MM.1S (cell line): ENCODE measurements around the gene ITCH.

ENCODE experiments used
- DNase-seq: peaks from one replicate; pipeline ENCODE4 v3.0.0-alpha.2; 2015
- H2AFZ ChIP-seq: fragments of 300-600 bp; sonication (generic); 2 replicates; pipeline ENCODE4 v1.6.0; 2016; ENCODE audit warnings: antibody characterized with exemption, low read length
- H3F3A ChIP-seq: fragments of 300-600 bp; sonication (generic); 2 replicates; pipeline ENCODE4 v1.6.1; 2016; ENCODE audit warnings: mild to moderate bottlenecking, antibody characterized with exemption, low read length, moderate library complexity, mixed read lengths; ENCODE audit not compliant: insufficient read depth
- H3K27ac ChIP-seq: fragments of 300-600 bp; sonication (generic); 2 replicates; pipeline ENCODE4 v1.5.1; 2016; ENCODE audit warnings: mild to moderate bottlenecking, low read length
- H3K27me3 ChIP-seq: fragments of 300-600 bp; sonication (generic); replicated peaks from 2 replicates; pipeline ENCODE4 v1.6.0; 2016; ENCODE audit warnings: low read length; ENCODE audit not compliant: insufficient read depth
- H3K36me3 ChIP-seq: fragments of 300-600 bp; sonication (generic); replicated peaks from 2 replicates; pipeline ENCODE4 v1.6.1; 2016; ENCODE audit warnings: mild to moderate bottlenecking, low read length, mixed read lengths; ENCODE audit not compliant: insufficient read depth
- H3K4me1 ChIP-seq: fragments of 300-600 bp; sonication (generic); 2 replicates; pipeline ENCODE4 v1.6.1; 2016; ENCODE audit warnings: low read length, mixed read lengths
- H3K4me2 ChIP-seq: fragments of 300-600 bp; sonication (generic); 2 replicates; pipeline ENCODE4 v1.6.0; 2016; ENCODE audit warnings: low read depth, low read length
- H3K4me3 ChIP-seq: fragments of 300-600 bp; sonication (generic); 2 replicates; pipeline ENCODE4 v1.5.1; 2016; ENCODE audit warnings: low read length, mixed read lengths
- H3K79me2 ChIP-seq: fragments of 300-600 bp; sonication (generic); 2 replicates; pipeline ENCODE4 v1.6.1; 2016; ENCODE audit warnings: mixed run types, low read length, mixed read lengths
- H3K9ac ChIP-seq: fragments of 300-600 bp; sonication (generic); 2 replicates; pipeline ENCODE4 v1.6.1; 2016; ENCODE audit warnings: low read length, mixed read lengths
- H3K9me2 ChIP-seq: fragments of 300-600 bp; sonication (generic); replicated peaks from 2 replicates; pipeline ENCODE4 v1.6.1; 2016; ENCODE audit warnings: mild to moderate bottlenecking, low read length, mixed read lengths; ENCODE audit not compliant: insufficient read depth
- H3K9me3 ChIP-seq: fragments of 300-600 bp; sonication (generic); replicated peaks from 2 replicates; pipeline ENCODE4 v1.6.1; 2016; ENCODE audit warnings: mild to moderate bottlenecking, low read length, mixed read lengths; ENCODE audit not compliant: insufficient read depth
- H4K20me1 ChIP-seq: fragments of 300-600 bp; sonication (generic); 2 replicates; pipeline ENCODE4 v1.6.1; 2016; ENCODE audit warnings: mild to moderate bottlenecking, low read length, moderate library complexity, mixed read lengths; ENCODE audit not compliant: insufficient read depth
- EZH2 ChIP-seq: fragments of 300-600 bp; sonication (generic); optimal IDR thresholded peaks from 2 replicates; pipeline ENCODE3; 2017; ENCODE audit warnings: low read depth, mild to moderate bottlenecking, antibody characterized with exemption, low read length, mixed read lengths
- EZH2phosphoT487 ChIP-seq: fragments of 300-600 bp; sonication (generic); IDR thresholded peaks from 2 replicates; pipeline ENCODE4 v1.6.1; 2018; ENCODE audit warnings: antibody characterized with exemption, low read length
- TF ChIP-seq, protein P1 (sequence below): fragments of 300-600 bp; sonication (generic); IDR thresholded peaks from 2 replicates; pipeline ENCODE4 v1.5.1; 2016; ENCODE audit warnings: antibody characterized with exemption, low read length, mixed read lengths

Gene ITCH

DNA sequence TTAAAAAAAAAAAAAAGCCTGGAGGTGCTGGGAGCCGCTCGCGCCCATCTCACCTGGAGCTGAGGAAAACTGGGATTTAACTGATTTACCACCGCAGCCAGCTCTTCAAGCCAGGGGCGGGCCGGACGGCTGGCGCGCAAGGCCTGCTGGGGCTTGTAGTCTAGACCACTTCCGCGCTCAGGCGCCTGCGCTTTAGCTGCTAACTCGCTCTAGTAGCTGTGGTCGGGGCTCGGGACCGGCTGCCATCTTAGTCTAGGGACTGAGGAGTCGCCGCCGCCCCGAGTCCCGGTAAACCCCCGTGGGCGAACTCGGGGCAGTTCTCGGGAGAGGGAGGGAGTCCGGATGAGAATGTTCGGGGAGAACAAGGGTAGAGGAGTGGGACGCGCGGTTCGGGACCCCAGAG lies at the start of gene ITCH:
TSS of gene ITCH (plus strand) at position 212 of the 403 bp plus-strand sequence. CDS start 30,539 bp downstream, outside the sequence.
- Histone ChIP-seq H3K9me2 (no peaks in the 10 kb centered on the region), H4K20me1 (peaks cover 7% of the 10 kb centered on the region; the same call in 1 of the 2 replicates), H3K79me2 (peaks cover 50% of the 10 kb centered on the region), H2AFZ (peak within 1 kb of the TSS; percentile 67), H3F3A (peaks cover 17% of the 10 kb centered on the region; the same call in 1 of the 2 replicates), H3K9me3 (no peaks in the 10 kb centered on the region), H3K27me3 (no peaks in the 10 kb centered on the region), H3K9ac (peak within 1 kb of the TSS; percentile 87), H3K4me3 (peak within 1 kb of the TSS; percentile 86), H3K27ac (peak within 1 kb of the TSS; percentile 46; the same call in 1 of the 2 replicates), H3K4me2 (peak within 1 kb of the TSS; percentile 78), H3K36me3 (no peaks in the 10 kb centered on the region), H3K4me1 (peaks cover 26% of the 10 kb centered on the region)
- DNase-seq: peak; percentile 97
- TF ChIP-seq EZH2phosphoT487: no peak
- TF ChIP-seq, protein P1, sequence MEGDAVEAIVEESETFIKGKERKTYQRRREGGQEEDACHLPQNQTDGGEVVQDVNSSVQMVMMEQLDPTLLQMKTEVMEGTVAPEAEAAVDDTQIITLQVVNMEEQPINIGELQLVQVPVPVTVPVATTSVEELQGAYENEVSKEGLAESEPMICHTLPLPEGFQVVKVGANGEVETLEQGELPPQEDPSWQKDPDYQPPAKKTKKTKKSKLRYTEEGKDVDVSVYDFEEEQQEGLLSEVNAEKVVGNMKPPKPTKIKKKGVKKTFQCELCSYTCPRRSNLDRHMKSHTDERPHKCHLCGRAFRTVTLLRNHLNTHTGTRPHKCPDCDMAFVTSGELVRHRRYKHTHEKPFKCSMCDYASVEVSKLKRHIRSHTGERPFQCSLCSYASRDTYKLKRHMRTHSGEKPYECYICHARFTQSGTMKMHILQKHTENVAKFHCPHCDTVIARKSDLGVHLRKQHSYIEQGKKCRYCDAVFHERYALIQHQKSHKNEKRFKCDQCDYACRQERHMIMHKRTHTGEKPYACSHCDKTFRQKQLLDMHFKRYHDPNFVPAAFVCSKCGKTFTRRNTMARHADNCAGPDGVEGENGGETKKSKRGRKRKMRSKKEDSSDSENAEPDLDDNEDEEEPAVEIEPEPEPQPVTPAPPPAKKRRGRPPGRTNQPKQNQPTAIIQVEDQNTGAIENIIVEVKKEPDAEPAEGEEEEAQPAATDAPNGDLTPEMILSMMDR: no peak
- no peak for TF ChIP-seq EZH2

DNA sequence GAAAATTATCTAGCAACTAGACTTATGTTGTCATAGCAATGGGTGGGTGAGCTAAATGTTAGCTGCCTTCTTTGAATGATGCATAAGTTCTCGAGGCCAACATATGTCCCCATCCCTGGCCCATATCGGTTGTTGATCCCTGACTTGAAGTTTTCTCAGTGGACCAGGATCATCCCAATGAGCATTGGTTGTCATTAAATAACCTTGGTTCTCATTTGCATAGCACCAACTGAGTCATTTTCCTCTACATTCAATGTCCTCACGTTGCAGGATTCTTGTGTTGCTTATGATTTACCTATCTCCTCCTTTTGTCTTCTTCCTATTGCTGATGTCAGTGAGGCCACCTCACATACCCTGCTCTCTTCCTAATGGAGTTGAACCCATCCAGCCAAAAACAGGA lies 47.8 kb upstream of the ITCH start:
- Histone ChIP-seq H3K4me3 (no peak overlapping the region), H3K9me3 (no peaks in the 10 kb centered on the region), H3K36me3 (no peaks in the 10 kb centered on the region), H4K20me1 (no peaks in the 10 kb centered on the region), H3K4me2 (no peak overlapping the region), H3K27me3 (no peaks in the 10 kb centered on the region; the same call in 1 of the 2 replicates), H3K4me1 (peaks cover 7% of the 10 kb centered on the region), H3F3A (no peaks in the 10 kb centered on the region), H3K9ac (no peak overlapping the region), H3K27ac (no peak overlapping the region), H3K9me2 (no peaks in the 10 kb centered on the region), H2AFZ (no peak overlapping the region), H3K79me2 (no peaks in the 10 kb centered on the region)
- no peak for TF ChIP-seq EZH2
- no peak for TF ChIP-seq EZH2phosphoT487
- TF ChIP-seq, protein P1: no peak
- DNase-seq: no peak

DNA sequence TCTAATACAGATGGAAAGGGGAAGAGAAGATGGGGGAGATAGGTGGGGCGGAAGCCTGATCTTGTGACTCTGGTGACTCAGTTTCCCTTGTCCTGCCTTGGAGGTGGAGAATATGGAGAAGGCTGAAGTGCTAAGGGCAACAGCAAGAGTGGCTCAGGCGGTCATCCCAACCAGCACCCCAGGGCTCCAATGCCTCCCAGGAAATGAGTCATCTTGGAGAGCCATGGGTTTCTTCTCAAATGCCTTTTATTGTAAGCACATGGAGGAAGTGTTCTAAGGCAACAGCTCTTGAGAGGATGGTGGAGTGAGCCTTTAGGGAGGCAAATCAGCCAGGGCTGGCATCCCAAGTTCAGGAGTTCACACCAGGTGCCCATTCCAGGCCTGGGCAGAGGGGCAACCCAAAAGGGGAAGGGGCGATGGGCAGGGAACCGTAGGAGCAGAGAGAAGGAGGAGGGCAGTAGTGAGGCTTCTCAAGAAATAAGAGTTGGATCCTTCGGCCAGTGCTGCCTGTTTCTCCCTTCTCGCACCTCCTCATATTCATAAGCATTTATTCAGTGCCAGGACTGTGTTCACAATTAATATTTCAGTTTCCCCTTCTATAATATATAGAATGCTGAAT lies 46.8 kb upstream of the ITCH start:
- Histone ChIP-seq H3K9me2 (no peaks in the 10 kb centered on the region), H3K27me3 (no peaks in the 10 kb centered on the region; the same call in 1 of the 2 replicates), H3K4me2 (no peak overlapping the region), H3K4me3 (no peak overlapping the region), H3K36me3 (no peaks in the 10 kb centered on the region), H3K9me3 (no peaks in the 10 kb centered on the region), H3K27ac (no peak overlapping the region), H2AFZ (no peak overlapping the region), H3K79me2 (no peaks in the 10 kb centered on the region), H4K20me1 (no peaks in the 10 kb centered on the region), H3K4me1 (peaks cover 7% of the 10 kb centered on the region), H3K9ac (no peak overlapping the region), H3F3A (no peaks in the 10 kb centered on the region)
- DNase-seq: no peak
- TF ChIP-seq EZH2phosphoT487 (no peak), EZH2 (no peak)
- TF ChIP-seq, protein P1: no peak
